Tibial nerve (tissue), 4 donors: ENCODE results near the gene DHRSX.

Experiments used
- EP300 ChIP-seq, 2 donors: sonication (generic); formaldehyde crosslinking; IDR thresholded peaks; one replicate each; pipeline ENCODE4 v1.6.1; 2017; ENCODE audit warnings: antibody characterized with exemption in 2 of 2, mild to moderate bottlenecking in 1 of 2
- POLR2A ChIP-seq, 2 donors: fragments of 450-650 bp; IDR thresholded peaks; one replicate each; pipeline ENCODE4 v1.6.1; 2017; ENCODE audit warnings: antibody characterized with exemption in 2 of 2, mild to moderate bottlenecking in 2 of 2, moderate library complexity in 2 of 2
- TF ChIP-seq, protein P1 (sequence below), 5 experiments: fragments of 200-600 bp in 3 of 5; fragments of 450-650 bp in 2 of 5; sonication (generic) in 3 of 5; IDR thresholded peaks; one replicate each; pipeline ENCODE4 v1.5.1; 2016 to 2019; ENCODE audit warnings: antibody characterized with exemption in 5 of 5, mild to moderate bottlenecking in 3 of 5, moderate library complexity in 2 of 5

DNA sequence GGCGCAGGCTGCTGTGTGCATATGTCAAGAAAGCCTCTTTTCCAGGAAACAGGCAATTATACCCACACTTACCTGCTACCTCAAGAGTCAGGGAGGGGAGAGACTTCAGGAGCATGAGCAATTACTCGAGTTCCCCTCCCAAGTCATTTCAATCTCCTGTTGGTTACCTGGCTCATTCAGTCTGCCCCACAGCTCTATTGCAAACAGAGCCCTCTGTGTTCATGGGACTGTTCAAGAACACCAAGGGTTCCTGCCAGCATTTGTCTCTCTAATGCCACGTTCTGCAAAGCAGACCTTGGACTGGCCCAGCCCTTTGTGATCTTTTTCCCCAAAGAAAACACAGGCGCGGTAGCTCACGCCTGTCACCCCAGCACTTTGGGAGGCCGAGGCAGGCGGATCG is 274.6 kb downstream of the DHRSX start:
- no peak for TF ChIP-seq POLR2A (IDR thresholded peaks at IDR 0.05)
- TF ChIP-seq, protein P1, sequence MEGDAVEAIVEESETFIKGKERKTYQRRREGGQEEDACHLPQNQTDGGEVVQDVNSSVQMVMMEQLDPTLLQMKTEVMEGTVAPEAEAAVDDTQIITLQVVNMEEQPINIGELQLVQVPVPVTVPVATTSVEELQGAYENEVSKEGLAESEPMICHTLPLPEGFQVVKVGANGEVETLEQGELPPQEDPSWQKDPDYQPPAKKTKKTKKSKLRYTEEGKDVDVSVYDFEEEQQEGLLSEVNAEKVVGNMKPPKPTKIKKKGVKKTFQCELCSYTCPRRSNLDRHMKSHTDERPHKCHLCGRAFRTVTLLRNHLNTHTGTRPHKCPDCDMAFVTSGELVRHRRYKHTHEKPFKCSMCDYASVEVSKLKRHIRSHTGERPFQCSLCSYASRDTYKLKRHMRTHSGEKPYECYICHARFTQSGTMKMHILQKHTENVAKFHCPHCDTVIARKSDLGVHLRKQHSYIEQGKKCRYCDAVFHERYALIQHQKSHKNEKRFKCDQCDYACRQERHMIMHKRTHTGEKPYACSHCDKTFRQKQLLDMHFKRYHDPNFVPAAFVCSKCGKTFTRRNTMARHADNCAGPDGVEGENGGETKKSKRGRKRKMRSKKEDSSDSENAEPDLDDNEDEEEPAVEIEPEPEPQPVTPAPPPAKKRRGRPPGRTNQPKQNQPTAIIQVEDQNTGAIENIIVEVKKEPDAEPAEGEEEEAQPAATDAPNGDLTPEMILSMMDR (IDR thresholded peaks at IDR 0.05), result no peak
- no peak for TF ChIP-seq EP300 (IDR thresholded peaks at IDR 0.05)
